Endothelial cell of umbilical vein (primary cell): ENCODE measurements around the gene KDR. TPM values are rescaled to one million over a fixed set of nuclear protein-coding genes. Genes with fewer than 3 reads are reported as not detected.
A peak's percentile ranks its signal among the peaks of the same experiment; 100 is the strongest.

Experiments used
- BruUV-seq: library from RNA; stranded (reverse); fragments of 400-500 nt; replicated peaks from 2 replicates; lab custom pipeline; 2021; lab: Mats Ljungman, UMichigan
- CTCF ChIA-PET: fragments of 300-600, 350-600 bp; sonication (Branson Sonifier 250); formaldehyde crosslinking; loops from one replicate; lab custom pipeline; 2021; ENCODE audit warnings: antibody characterized with exemption, inconsistent platforms; lab: Charles Lee
- POLR2A ChIA-PET: fragments of 300-600, 350-600 bp; sonication (Branson Sonifier 250); formaldehyde crosslinking; loops from one replicate; lab custom pipeline; 2021; ENCODE audit warnings: antibody characterized with exemption, inconsistent platforms; lab: Charles Lee
- DNase-seq: peaks from one replicate; pipeline ENCODE4 v3.0.0-alpha.2; 2011; ENCODE audit warnings: low read depth, low spot score
- FAIRE-seq: peaks from 2 replicates; lab custom pipeline; 2011; peaks lifted over from hg19 to GRCh38; lab: Jason Lieb, UNC
- H2AFZ ChIP-seq: 2 replicates; pipeline ENCODE4 v1.6.0; 2012; ENCODE audit warnings: low read depth, low read length, control low read depth, inconsistent platforms
- H3K27ac ChIP-seq: 2 replicates; pipeline ENCODE4 v1.5.1; 2011; ENCODE audit warnings: low read depth, mild to moderate bottlenecking, control low read depth, low read length, moderate library complexity; ENCODE audit not compliant: insufficient read depth
- H3K27me3 ChIP-seq, 2 experiments: 2 replicates each; pipeline versions ENCODE4 v1.6.0 to v1.6.1; 2011; ENCODE audit warnings: low read length in 2 of 2, mixed read lengths in 1 of 2; ENCODE audit not compliant: control insufficient read depth in 2 of 2, insufficient read depth in 2 of 2
- H3K36me3 ChIP-seq, 2 experiments: 2 replicates in 1 of 2; 3 replicates in 1 of 2; pipeline ENCODE4 v1.5.1; 2011; ENCODE audit warnings: low read length in 2 of 2, mild to moderate bottlenecking in 1 of 2, moderate library complexity in 1 of 2; ENCODE audit not compliant: control insufficient read depth in 2 of 2, insufficient read depth in 2 of 2; ENCODE audit errors: extremely low read depth in 1 of 2
- H3K4me1 ChIP-seq: 3 replicates; pipeline ENCODE4 v1.5.1; 2011; ENCODE audit warnings: mild to moderate bottlenecking, low read length; ENCODE audit not compliant: control insufficient read depth, insufficient read depth; ENCODE audit errors: extremely low read depth
- H3K4me2 ChIP-seq: 2 replicates; pipeline ENCODE4 v1.6.1; 2011; ENCODE audit warnings: low read length, control low read depth, mixed read lengths; ENCODE audit not compliant: insufficient read depth
- H3K4me3 ChIP-seq, 3 experiments: fragments of 200-600 bp in 1 of 3; sonication (generic), shearing (Covaris generic) in 1 of 3; replicated peaks in 1 of 3; 2 replicates each; pipeline ENCODE4 v1.5.1; 2011 to 2016; ENCODE audit warnings: control low read depth in 3 of 3, low read length in 3 of 3, mild to moderate bottlenecking in 2 of 3, inconsistent platforms in 1 of 3, low read depth in 1 of 3, moderate library complexity in 1 of 3; ENCODE audit not compliant: insufficient read depth in 1 of 3
- H3K79me2 ChIP-seq: 2 replicates; pipeline ENCODE4 v1.6.0; 2012; ENCODE audit warnings: low read length, inconsistent platforms; ENCODE audit not compliant: control insufficient read depth, insufficient read depth
- H3K9ac ChIP-seq: replicated peaks from 2 replicates; pipeline ENCODE3; 2011; ENCODE audit warnings: low read length, control low read depth; ENCODE audit not compliant: insufficient read depth; ENCODE audit errors: extremely low read depth
- H3K9me1 ChIP-seq: replicated peaks from 3 replicates; pipeline ENCODE4 v1.6.0; 2011; ENCODE audit warnings: mild to moderate bottlenecking, low read length; ENCODE audit not compliant: control insufficient read depth, insufficient read depth; ENCODE audit errors: extremely low read depth
- H3K9me3 ChIP-seq: replicated peaks from 2 replicates; pipeline ENCODE4 v1.5.1; 2012; ENCODE audit warnings: low read length, inconsistent platforms; ENCODE audit not compliant: control insufficient read depth, insufficient read depth
- H4K20me1 ChIP-seq: replicated peaks from 2 replicates; pipeline ENCODE3; 2011; ENCODE audit warnings: mild to moderate bottlenecking, low read length; ENCODE audit not compliant: control insufficient read depth, insufficient read depth; ENCODE audit errors: extremely low read depth
- EZH2 ChIP-seq: IDR thresholded peaks from 2 replicates; pipeline ENCODE4 v1.6.1; 2012; ENCODE audit warnings: borderline replicate concordance, low read depth, mild to moderate bottlenecking, moderate library complexity, low read length, inconsistent platforms; ENCODE audit not compliant: severe bottlenecking
- FOS ChIP-seq: IDR thresholded peaks from 2 replicates; pipeline ENCODE4 v1.6.1; 2011; ENCODE audit warnings: mild to moderate bottlenecking, low read length, moderate library complexity, borderline replicate concordance; ENCODE audit not compliant: insufficient read depth
- GATA2 ChIP-seq: IDR thresholded peaks from 2 replicates; pipeline ENCODE4 v1.7.0; 2011; ENCODE audit warnings: low read depth, mild to moderate bottlenecking, moderate library complexity, mixed read lengths, low read length; ENCODE audit not compliant: insufficient read length, insufficient read depth
- JUN ChIP-seq: IDR thresholded peaks from 2 replicates; pipeline ENCODE4 v1.6.1; 2011; ENCODE audit warnings: borderline replicate concordance, low read depth; ENCODE audit not compliant: insufficient read length, insufficient read depth
- MAX ChIP-seq: IDR thresholded peaks from 2 replicates; pipeline ENCODE4 v1.6.1; 2011; ENCODE audit not compliant: insufficient read depth, insufficient read length
- MYC ChIP-seq: IDR thresholded peaks from one replicate; pipeline ENCODE4 v1.6.1; 2011; ENCODE audit warnings: mild to moderate bottlenecking, low read depth, low read length
- POLR2A ChIP-seq: IDR thresholded peaks from 2 replicates; pipeline ENCODE4 v1.6.1; 2012; ENCODE audit warnings: low read depth, mild to moderate bottlenecking, control low read depth, low read length
- POLR2AphosphoS5 ChIP-seq: IDR thresholded peaks from 2 replicates; pipeline ENCODE4 v1.6.1; 2012; ENCODE audit warnings: low read depth, mild to moderate bottlenecking, control low read depth, low read length, moderate library complexity; ENCODE audit not compliant: insufficient read depth
- dilution Hi-C: fragments of 300-500 bp; cut with MboI; formaldehyde crosslinking; loops from one replicate; pipeline ENCODE4 v1.15.0; 2019; ENCODE audit warnings: low sequenced_read_pairs; ENCODE audit not compliant: extremely low pct_ligation_motif_present
- intact Hi-C: fragments of 100-400 bp; cut with micrococcal nuclease; formaldehyde crosslinking; loops from one replicate; pipeline ENCODE4 v1.10.0; 2022
- polyA plus RNA-seq, 4 experiments: library from polyadenylated mRNA; depleted of rRNA in 3 of 4; stranded (reverse) in 3 of 4; unstranded in 1 of 4; fragments of >200 nt; gene quantifications; 2 replicates each; pipeline versions ENCODE4 v1.2.1 to v1.2.3, GENCODE V29; 2011 to 2012; ENCODE audit warnings: missing spikeins in 1 of 4
- total RNA-seq: library from RNA; stranded (reverse); gene quantifications from 2 replicates; pipeline ENCODE4 v1.2.3, GENCODE V29; 2021
- TF ChIP-seq, protein P1 (sequence below), 2 donors: IDR thresholded peaks; 1 replicate in 1 of 2; 2 replicates in 1 of 2; pipeline ENCODE4 v1.5.1; 2011; ENCODE audit warnings: low read length in 2 of 2, mild to moderate bottlenecking in 2 of 2, moderate library complexity in 2 of 2, control low read depth in 1 of 2, inconsistent platforms in 1 of 2, low read depth in 1 of 2; ENCODE audit not compliant: insufficient read depth in 1 of 2; ENCODE audit errors: extremely low read depth in 1 of 2

The KDR gene
- total and polyA plus RNA-seq, 2 donors (not counting 3 experiments of a cell fraction or from before 2014, with no cell fraction given), result 80.5 to 145 TPM

GRCh38 chr4:55169352-55169961, 44.1 kb upstream of the KDR start:
- TF ChIP-seq FOS (no peak), GATA2 (no peak), JUN (no peak), POLR2A (no peak), EZH2 (no peak), MYC (no peak), MAX (no peak), POLR2AphosphoS5 (no peak)
- TF ChIP-seq, protein P1, sequence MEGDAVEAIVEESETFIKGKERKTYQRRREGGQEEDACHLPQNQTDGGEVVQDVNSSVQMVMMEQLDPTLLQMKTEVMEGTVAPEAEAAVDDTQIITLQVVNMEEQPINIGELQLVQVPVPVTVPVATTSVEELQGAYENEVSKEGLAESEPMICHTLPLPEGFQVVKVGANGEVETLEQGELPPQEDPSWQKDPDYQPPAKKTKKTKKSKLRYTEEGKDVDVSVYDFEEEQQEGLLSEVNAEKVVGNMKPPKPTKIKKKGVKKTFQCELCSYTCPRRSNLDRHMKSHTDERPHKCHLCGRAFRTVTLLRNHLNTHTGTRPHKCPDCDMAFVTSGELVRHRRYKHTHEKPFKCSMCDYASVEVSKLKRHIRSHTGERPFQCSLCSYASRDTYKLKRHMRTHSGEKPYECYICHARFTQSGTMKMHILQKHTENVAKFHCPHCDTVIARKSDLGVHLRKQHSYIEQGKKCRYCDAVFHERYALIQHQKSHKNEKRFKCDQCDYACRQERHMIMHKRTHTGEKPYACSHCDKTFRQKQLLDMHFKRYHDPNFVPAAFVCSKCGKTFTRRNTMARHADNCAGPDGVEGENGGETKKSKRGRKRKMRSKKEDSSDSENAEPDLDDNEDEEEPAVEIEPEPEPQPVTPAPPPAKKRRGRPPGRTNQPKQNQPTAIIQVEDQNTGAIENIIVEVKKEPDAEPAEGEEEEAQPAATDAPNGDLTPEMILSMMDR (IDR thresholded peaks at IDR 0.05; ENCODE audit: extremely low read depth in 1 of 2, insufficient read depth in 1 of 2, low read depth in 1 of 2, low read length in 2 of 2), result no peak
- no peaks in the 10 kb centered on the region for H3K36me3 ChIP-seq
- no peaks in the 10 kb centered on the region for H3K9me3 ChIP-seq
- H3K9me1 ChIP-seq, result no peaks in the 10 kb centered on the region
- no peak overlapping the region for H3K4me3 ChIP-seq
- intact Hi-C loops, result no loop called here
- H2AFZ ChIP-seq, result peak overlapping the region; percentile 23
- no peak for FAIRE-seq
- H3K27ac ChIP-seq, result no peak overlapping the region
- no peak overlapping the region for H3K9ac ChIP-seq
- dilution Hi-C loops, result no loop called here
- no peaks in the 10 kb centered on the region for H4K20me1 ChIP-seq
- H3K4me1 ChIP-seq, result peaks cover 26% of the 10 kb centered on the region
- H3K79me2 ChIP-seq, result no peaks in the 10 kb centered on the region
- POLR2A ChIA-PET, result interaction anchor here (1.2 kb wide), 1 partner anchor 82 kb away, joined by 3 read pairs; no protein-coding TSS in a partner anchor
- H3K4me2 ChIP-seq, result no peak overlapping the region
- no peak for DNase-seq
- CTCF ChIA-PET, result interaction anchor here (0.9 to 3.1 kb wide), 6 partner anchors 8 to 143 kb away, joined by 3 to 10 read pairs (median 4); no protein-coding TSS in a partner anchor
- no peaks in the 10 kb centered on the region for H3K27me3 ChIP-seq
- no TSS peak for BruUV-seq
